HL-60 (cell line): ENCODE results near the gene DNASE1L3.

Experiments used
- DNase-seq, 2 experiments: peaks; one replicate each; pipeline ENCODE4 v3.0.0-alpha.2; 2010 to 2020; ENCODE audit warnings: low read depth in 1 of 2, low spot score in 1 of 2
- H3K27ac ChIP-seq: fragments of 250-450 bp; sonication (Bioruptor Pico); replicated peaks from 2 replicates; pipeline ENCODE4 v1.5.1; 2020; ENCODE audit warnings: mild to moderate bottlenecking, moderate library complexity
- H3K27me3 ChIP-seq: fragments of 250-450 bp; sonication (Bioruptor Pico); 2 replicates; pipeline ENCODE4 v1.5.1; 2021; ENCODE audit warnings: mild to moderate bottlenecking, moderate library complexity; ENCODE audit not compliant: insufficient read depth, poor library complexity, severe bottlenecking
- H3K4me3 ChIP-seq: replicated peaks from 2 replicates; pipeline ENCODE4 v1.5.1; 2011; ENCODE audit warnings: mild to moderate bottlenecking, control low read depth, low read length; ENCODE audit not compliant: insufficient read depth
- GABPA ChIP-seq: IDR thresholded peaks from 2 replicates; pipeline ENCODE4 v1.6.1; 2012; ENCODE audit warnings: low read depth
- POLR2AphosphoS5 ChIP-seq: IDR thresholded peaks from 2 replicates; pipeline ENCODE4 v1.6.1; 2012; ENCODE audit warnings: low read depth
- SPI1 ChIP-seq: IDR thresholded peaks from 2 replicates; pipeline ENCODE4 v1.6.1; 2012; ENCODE audit warnings: low read depth, mild to moderate bottlenecking, borderline replicate concordance
- TF ChIP-seq, protein P1 (sequence below): IDR thresholded peaks from one replicate; pipeline ENCODE4 v1.5.1; 2011; ENCODE audit warnings: low read length, control low read depth, inconsistent platforms; ENCODE audit not compliant: insufficient read depth
- TF ChIP-seq, protein P2 (sequence below): IDR thresholded peaks from 2 replicates; pipeline ENCODE4 v1.6.1; 2012; ENCODE audit warnings: low read depth; ENCODE audit not compliant: insufficient replicate concordance

Gene DNASE1L3

DNA sequence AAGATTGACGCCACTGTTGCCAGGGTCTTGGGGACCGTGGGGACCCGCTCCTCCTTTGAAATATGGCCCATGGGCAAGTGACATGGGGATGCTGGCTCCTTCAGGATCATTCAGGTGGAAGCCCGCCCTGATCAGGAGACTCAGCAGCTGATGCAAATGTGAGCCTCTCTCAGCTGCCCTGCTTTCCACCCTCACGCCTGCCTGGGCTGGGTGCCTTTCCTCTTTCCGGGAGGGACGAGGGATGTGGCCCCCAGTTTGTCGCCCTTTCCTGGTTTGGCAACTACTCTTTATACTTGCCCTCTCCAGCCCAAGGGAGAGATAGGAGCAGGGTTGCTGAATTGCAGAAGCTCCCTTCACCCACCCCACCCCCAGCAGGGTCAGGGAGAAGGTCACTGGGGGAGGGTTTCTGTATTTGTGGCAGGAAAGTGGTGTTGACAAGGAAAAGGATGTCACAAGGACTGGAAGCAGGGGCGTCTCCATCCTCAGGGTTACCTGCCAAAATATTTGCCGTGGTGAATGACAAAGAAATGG lies 21.8 kb downstream of the DNASE1L3 start:
- no peak for DNase-seq
- TF ChIP-seq SPI1 (no peak), POLR2AphosphoS5 (no peak), GABPA (no peak)
- TF ChIP-seq, protein P1, sequence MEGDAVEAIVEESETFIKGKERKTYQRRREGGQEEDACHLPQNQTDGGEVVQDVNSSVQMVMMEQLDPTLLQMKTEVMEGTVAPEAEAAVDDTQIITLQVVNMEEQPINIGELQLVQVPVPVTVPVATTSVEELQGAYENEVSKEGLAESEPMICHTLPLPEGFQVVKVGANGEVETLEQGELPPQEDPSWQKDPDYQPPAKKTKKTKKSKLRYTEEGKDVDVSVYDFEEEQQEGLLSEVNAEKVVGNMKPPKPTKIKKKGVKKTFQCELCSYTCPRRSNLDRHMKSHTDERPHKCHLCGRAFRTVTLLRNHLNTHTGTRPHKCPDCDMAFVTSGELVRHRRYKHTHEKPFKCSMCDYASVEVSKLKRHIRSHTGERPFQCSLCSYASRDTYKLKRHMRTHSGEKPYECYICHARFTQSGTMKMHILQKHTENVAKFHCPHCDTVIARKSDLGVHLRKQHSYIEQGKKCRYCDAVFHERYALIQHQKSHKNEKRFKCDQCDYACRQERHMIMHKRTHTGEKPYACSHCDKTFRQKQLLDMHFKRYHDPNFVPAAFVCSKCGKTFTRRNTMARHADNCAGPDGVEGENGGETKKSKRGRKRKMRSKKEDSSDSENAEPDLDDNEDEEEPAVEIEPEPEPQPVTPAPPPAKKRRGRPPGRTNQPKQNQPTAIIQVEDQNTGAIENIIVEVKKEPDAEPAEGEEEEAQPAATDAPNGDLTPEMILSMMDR = no peak
- TF ChIP-seq, protein P2, sequence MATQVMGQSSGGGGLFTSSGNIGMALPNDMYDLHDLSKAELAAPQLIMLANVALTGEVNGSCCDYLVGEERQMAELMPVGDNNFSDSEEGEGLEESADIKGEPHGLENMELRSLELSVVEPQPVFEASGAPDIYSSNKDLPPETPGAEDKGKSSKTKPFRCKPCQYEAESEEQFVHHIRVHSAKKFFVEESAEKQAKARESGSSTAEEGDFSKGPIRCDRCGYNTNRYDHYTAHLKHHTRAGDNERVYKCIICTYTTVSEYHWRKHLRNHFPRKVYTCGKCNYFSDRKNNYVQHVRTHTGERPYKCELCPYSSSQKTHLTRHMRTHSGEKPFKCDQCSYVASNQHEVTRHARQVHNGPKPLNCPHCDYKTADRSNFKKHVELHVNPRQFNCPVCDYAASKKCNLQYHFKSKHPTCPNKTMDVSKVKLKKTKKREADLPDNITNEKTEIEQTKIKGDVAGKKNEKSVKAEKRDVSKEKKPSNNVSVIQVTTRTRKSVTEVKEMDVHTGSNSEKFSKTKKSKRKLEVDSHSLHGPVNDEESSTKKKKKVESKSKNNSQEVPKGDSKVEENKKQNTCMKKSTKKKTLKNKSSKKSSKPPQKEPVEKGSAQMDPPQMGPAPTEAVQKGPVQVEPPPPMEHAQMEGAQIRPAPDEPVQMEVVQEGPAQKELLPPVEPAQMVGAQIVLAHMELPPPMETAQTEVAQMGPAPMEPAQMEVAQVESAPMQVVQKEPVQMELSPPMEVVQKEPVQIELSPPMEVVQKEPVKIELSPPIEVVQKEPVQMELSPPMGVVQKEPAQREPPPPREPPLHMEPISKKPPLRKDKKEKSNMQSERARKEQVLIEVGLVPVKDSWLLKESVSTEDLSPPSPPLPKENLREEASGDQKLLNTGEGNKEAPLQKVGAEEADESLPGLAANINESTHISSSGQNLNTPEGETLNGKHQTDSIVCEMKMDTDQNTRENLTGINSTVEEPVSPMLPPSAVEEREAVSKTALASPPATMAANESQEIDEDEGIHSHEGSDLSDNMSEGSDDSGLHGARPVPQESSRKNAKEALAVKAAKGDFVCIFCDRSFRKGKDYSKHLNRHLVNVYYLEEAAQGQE = no peak
- Histone ChIP-seq H3K4me3 (no peak overlapping the region), H3K27ac (no peak overlapping the region), H3K27me3 (no peaks in the 10 kb centered on the region)

DNA sequence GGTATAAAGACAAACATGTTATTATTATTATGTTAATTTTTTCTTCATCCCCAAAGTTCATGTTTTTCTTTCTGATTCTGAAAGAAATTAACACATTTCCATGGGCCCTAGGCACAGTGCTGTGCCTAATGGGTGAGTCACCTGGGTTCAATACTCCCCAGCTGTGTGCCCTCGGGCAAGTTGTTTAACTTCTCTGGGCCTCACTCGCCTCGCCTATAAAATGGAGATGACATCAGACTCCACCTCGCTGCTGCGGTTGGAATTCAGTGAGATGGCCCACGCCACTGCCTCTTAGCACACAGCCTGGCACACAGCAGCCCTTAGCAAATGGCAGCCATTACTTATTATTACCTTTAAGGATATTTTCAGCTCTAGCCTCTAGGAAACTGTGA lies 22.6 kb downstream of the DNASE1L3 start:
- no peak overlapping the region for H3K27ac ChIP-seq
- no peak overlapping the region for H3K4me3 ChIP-seq
- no peak for DNase-seq
- H3K27me3 ChIP-seq = no peaks in the 10 kb centered on the region
- no peak for TF ChIP-seq SPI1
- no peak for TF ChIP-seq POLR2AphosphoS5
- TF ChIP-seq, protein P1 = no peak
- TF ChIP-seq, protein P2 = no peak
- TF ChIP-seq GABPA = no peak

DNA sequence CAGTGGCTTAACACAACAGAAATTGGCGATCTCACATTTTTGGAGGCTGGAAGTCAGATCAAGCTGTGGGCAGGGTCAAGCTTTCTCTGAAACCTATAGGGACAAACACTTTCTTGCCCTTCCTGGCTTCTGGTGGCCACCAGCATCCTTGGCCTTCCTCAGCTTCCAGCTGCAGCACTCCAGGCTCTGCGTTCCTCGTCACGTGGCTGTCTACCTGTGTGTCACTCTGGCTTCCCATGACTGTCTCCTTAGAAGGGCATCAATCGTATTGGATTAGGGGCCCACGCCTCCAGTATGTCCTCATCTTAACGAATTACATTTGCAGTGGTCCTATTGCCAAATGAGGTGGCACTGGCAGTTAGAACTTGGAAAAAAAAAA lies 25.8 kb downstream of the DNASE1L3 start:
- H3K27ac ChIP-seq = no peak overlapping the region
- no peak overlapping the region for H3K4me3 ChIP-seq
- DNase-seq = no peak
- no peaks in the 10 kb centered on the region for H3K27me3 ChIP-seq
- TF ChIP-seq, protein P1 = no peak
- TF ChIP-seq GABPA (no peak), SPI1 (no peak), POLR2AphosphoS5 (no peak)
- TF ChIP-seq, protein P2 = no peak
